ENCODE data around the gene C19orf53. TPM values are rescaled to one million over a fixed set of nuclear protein-coding genes. Genes with fewer than 3 reads are reported as not detected.

The C19orf53 gene
- 98.4 TPM for total RNA-seq (ENCODE audit: unreplicated experiment)
- long read RNA-seq, transcript C19orf53-206 (2 exons, 491 nt): minor isoform, 14 of 102 reads
- long read RNA-seq, transcript C19orf53-202 (3 exons, 873 nt): major isoform, 85 of 102 reads
- long read RNA-seq, partial matches to known transcripts: 0 of 102 reads
- long read RNA-seq, other reads (novel, unspliced or antisense): 0 of 102 reads

GRCh38 chr19:13774217-13775191, at the start of gene C19orf53:
Gene C19orf53, plus strand, starts transcription at chr19:13774456. Its CDS starts 22 bp downstream, at chr19:13774478.
- peaks cover 11% of the 10 kb centered on the region for H3K27me3 Mint-ChIP-seq (ENCODE audit: unreplicated experiment)
- peak; percentile 85 for DNase-seq (ENCODE audit: low spot score)
- H3K9me3 Mint-ChIP-seq (ENCODE audit: unreplicated experiment): no peaks in the 10 kb centered on the region
- H3K4me1 Mint-ChIP-seq (ENCODE audit: unreplicated experiment): peaks cover 18% of the 10 kb centered on the region
- peaks cover 38% of the 10 kb centered on the region for H3K36me3 Mint-ChIP-seq (ENCODE audit: low read depth, unreplicated experiment)
- peak within 1 kb of the TSS; percentile 93 for H3K27ac Mint-ChIP-seq (ENCODE audit: unreplicated experiment)
- no peak for TF ChIP-seq CTCF (IDR thresholded peaks at IDR 0.05; ENCODE audit: unreplicated experiment)
- peak within 1 kb of the TSS; percentile 98 for H3K4me3 Mint-ChIP-seq (ENCODE audit: unreplicated experiment)

- Mint-ChIP-seq H3K4me1 (ENCODE audit: unreplicated experiment) (peaks cover 8% of the 10 kb centered on the region), H3K9me3 (ENCODE audit: unreplicated experiment) (no peaks in the 10 kb centered on the region), H3K36me3 (ENCODE audit: low read depth, unreplicated experiment) (no peaks in the 10 kb centered on the region), H3K4me3 (ENCODE audit: unreplicated experiment) (no peak overlapping the region), H3K27me3 (ENCODE audit: unreplicated experiment) (peaks cover 3% of the 10 kb centered on the region), H3K27ac (ENCODE audit: unreplicated experiment) (no peak overlapping the region)
- no peak for DNase-seq (ENCODE audit: low spot score)
- no peak for TF ChIP-seq CTCF (IDR thresholded peaks at IDR 0.05; ENCODE audit: unreplicated experiment)
Measured at GRCh38 chr19:13726323-13726722, 47.9 kb upstream of the C19orf53 start.

- peaks cover 13% of the 10 kb centered on the region for H3K4me1 Mint-ChIP-seq (ENCODE audit: unreplicated experiment)
- H3K4me3 Mint-ChIP-seq (ENCODE audit: unreplicated experiment): no peak overlapping the region
- H3K27ac Mint-ChIP-seq (ENCODE audit: unreplicated experiment): no peak overlapping the region
- H3K9me3 Mint-ChIP-seq (ENCODE audit: unreplicated experiment): no peaks in the 10 kb centered on the region
- peaks cover 4% of the 10 kb centered on the region for H3K27me3 Mint-ChIP-seq (ENCODE audit: unreplicated experiment)
- TF ChIP-seq CTCF (IDR thresholded peaks at IDR 0.05; ENCODE audit: unreplicated experiment): no peak
- H3K36me3 Mint-ChIP-seq (ENCODE audit: low read depth, unreplicated experiment): no peaks in the 10 kb centered on the region
- DNase-seq (ENCODE audit: low spot score): no peak
Measured at GRCh38 chr19:13727798-13728197, 46.5 kb upstream of the C19orf53 start.

- no peak for TF ChIP-seq CTCF (IDR thresholded peaks at IDR 0.05; ENCODE audit: unreplicated experiment)
- H3K9me3 Mint-ChIP-seq (ENCODE audit: unreplicated experiment): no peaks in the 10 kb centered on the region
- no peak for DNase-seq (ENCODE audit: low spot score)
- H3K27me3 Mint-ChIP-seq (ENCODE audit: unreplicated experiment): peaks cover 3% of the 10 kb centered on the region
- no peak overlapping the region for H3K4me3 Mint-ChIP-seq (ENCODE audit: unreplicated experiment)
- no peaks in the 10 kb centered on the region for H3K36me3 Mint-ChIP-seq (ENCODE audit: low read depth, unreplicated experiment)
- H3K4me1 Mint-ChIP-seq (ENCODE audit: unreplicated experiment): peaks cover 13% of the 10 kb centered on the region
- no peak overlapping the region for H3K27ac Mint-ChIP-seq (ENCODE audit: unreplicated experiment)
Measured at GRCh38 chr19:13729859-13730258, 44.4 kb upstream of the C19orf53 start.

Data from endothelial cell (in vitro differentiated cells).